H1 (cell line): ENCODE measurements around the gene ANKMY2. TPM values are rescaled to one million over a fixed set of nuclear protein-coding genes. Genes with fewer than 3 reads are reported as not detected.

Experiments used
- JUN ChIP-seq: IDR thresholded peaks from 2 replicates; pipeline ENCODE4 v1.6.1; 2011; ENCODE audit warnings: low read depth, mild to moderate bottlenecking, improper control_type of control experiment, low read length
- polyA plus RNA-seq, 7 experiments: library from polyadenylated mRNA; depleted of rRNA in 3 of 7; stranded (reverse) in 5 of 7; unstranded in 2 of 7; fragments of >200 nt in 5 of 7; fragments of 200-250 nt in 2 of 7; gene quantifications; 1 replicate in 5 of 7; 2 replicates in 1 of 7; 4 replicates in 1 of 7; pipeline versions ENCODE4 v1.2.1 to v1.2.3, GENCODE V29; 2011 to 2013; ENCODE audit warnings: missing spikeins in 2 of 7, mixed read lengths in 2 of 7
- total RNA-seq: library from RNA; stranded (reverse); fragmentation: NEBNext Ultra II Directional; extraction: Animal tissue kit (Norgen Biotek cat#: 25700); gene quantifications from 2 replicates; pipeline ENCODE4 v1.2.1, GENCODE V29; 2021

ANKMY2 gene
- total and polyA plus RNA-seq, 2 of the 8 experiments (the other 6 are each of a cell fraction or from before 2014, with no cell fraction given): 5.2 to 9.3 TPM

GRCh38 chr7:16611711-16612110, 33.8 kb downstream of the ANKMY2 start (continued):
- TF ChIP-seq JUN: no peak
